ENCODE results near the gene SLC25A36.

The SLC25A36 gene, protein sequence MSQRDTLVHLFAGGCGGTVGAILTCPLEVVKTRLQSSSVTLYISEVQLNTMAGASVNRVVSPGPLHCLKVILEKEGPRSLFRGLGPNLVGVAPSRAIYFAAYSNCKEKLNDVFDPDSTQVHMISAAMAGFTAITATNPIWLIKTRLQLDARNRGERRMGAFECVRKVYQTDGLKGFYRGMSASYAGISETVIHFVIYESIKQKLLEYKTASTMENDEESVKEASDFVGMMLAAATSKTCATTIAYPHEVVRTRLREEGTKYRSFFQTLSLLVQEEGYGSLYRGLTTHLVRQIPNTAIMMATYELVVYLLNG

GRCh38 chr3:140941434-140942220, at the start of gene SLC25A36:
SLC25A36 (plus strand) TSS chr3:140941836; CDS start chr3:140942055, 219 bp downstream.
- peak; percentile 94 for DNase-seq

DNA sequence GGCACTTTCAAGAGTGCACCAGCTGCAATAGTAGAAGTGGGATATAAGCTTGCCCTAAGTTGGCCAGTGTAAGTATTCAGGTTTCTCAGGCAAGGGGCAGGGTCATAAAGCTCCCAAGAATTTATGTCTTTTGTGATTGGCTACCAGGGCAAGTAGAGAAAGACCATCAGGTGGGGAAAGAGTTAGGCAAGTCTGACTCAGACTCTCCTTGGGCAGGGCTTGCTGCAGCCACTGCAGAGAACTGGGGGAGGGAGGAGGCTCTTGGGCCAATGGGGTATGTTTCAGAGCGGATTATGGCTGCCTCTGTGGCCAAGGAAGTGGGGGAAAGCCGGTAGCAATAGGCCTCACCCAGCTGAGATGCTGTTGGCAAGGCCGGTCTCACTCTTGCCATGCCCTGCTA, 44.6 kb upstream of the SLC25A36 start:
- no peak for DNase-seq

DNA sequence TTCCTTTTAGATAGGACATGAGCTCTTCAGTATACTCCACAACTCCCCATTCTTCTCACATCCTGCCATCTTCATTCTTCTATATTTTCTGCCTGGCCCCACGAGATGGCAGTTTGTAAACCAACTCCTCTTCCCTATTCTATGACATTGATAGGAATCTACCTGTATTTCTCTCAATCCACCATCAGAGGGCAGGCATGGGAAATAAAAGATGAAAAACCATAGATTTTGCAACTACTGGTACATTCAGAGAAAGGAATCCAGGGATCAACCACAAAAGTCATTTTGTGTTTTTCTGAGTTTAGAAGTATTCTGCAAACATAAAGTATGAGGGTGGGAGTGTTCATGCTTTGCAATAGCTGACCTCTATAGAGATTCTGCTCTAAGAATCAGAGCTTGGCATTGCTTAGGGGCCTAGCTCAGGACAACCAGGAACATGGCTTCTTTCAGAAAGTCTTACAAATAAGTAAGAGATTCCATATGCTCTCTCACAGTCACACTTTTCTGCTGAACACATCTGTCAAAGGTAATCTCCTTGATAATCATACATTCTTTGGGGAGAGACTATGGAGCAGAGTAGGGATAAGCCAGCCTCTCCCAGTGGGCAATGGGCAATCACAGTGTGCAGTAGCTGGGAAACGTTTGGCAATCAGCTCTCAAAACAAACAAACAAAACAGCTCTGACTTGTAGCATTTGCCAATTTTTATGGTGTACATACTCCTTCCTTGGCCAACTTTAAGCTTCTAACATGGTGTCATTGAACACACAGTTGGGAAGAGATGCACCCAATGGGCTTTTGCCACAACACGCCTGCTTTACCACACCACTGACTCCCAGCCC, 43.1 kb upstream of the SLC25A36 start:
- DNase-seq: no peak

DNA sequence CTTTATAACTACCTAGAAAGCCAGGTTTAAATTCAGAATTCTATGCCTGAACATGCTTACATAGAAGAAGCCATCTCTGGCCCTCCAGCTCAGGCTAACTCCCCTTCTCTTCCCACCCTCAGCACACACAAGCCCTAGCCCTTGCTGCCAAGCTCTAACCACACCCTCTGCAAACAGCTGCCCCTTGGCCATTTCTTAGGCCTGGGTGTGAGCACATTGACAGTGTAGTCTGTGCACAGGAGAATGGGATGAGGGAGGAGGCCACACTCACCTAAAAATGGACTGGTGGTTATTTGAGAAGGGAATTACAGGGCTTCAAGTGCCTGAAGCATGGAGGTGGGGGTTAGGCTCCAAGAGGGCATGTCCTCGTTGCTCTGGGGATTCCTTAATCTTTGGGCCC, 42.3 kb upstream of the SLC25A36 start:
- no peak for DNase-seq

- DNase-seq: no peak
These were observed 38.8 kb upstream of the SLC25A36 start for GRCh38 chr3:140902791-140903190.

- no peak for DNase-seq
These were observed 38.4 kb upstream of the SLC25A36 start for GRCh38 chr3:140903196-140903595.

GRCh38 chr3:140904521-140904920, 37.1 kb upstream of the SLC25A36 start:
- no peak for DNase-seq

GRCh38 chr3:140905559-140905958, 36.1 kb upstream of the SLC25A36 start:
- DNase-seq: no peak

GRCh38 chr3:140906785-140907184, 34.9 kb upstream of the SLC25A36 start:
- no peak for DNase-seq

- DNase-seq: no peak
These were observed 30.8 kb upstream of the SLC25A36 start for GRCh38 chr3:140910860-140911259.

DNA sequence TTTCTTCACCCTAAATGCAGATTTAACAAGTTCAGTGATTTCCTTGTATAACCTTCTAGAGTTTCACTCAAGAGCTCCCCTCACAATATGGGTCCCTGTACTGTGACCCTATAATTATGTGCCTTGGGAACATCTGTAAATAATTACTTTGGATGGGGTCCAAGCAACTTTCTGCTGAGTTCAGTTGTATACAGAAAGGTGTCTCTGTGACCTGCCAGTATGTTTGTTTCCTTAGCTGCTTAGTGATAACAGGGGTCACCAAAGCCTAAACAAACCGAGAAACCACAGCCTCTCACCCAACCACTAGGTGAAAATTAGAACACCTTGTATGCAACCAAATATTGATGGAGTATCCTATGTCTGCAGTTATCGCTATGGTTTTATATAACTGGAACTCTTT, 29.8 kb upstream of the SLC25A36 start:
- no peak for DNase-seq

- no peak for DNase-seq
These were observed 27.9 kb upstream of the SLC25A36 start for GRCh38 chr3:140913728-140914127.

GRCh38 chr3:140914384-140914945, 27.2 kb upstream of the SLC25A36 start:
- no peak for DNase-seq

- DNase-seq: no peak
These were observed 25.0 kb upstream of the SLC25A36 start for GRCh38 chr3:140916603-140917002.

GRCh38 chr3:140917772-140918171, 23.9 kb upstream of the SLC25A36 start:
- no peak for DNase-seq

- DNase-seq: no peak
These were observed 21.6 kb upstream of the SLC25A36 start for GRCh38 chr3:140920029-140920428.

- DNase-seq: no peak
These were observed 19.0 kb upstream of the SLC25A36 start for GRCh38 chr3:140922634-140923033.

DNA sequence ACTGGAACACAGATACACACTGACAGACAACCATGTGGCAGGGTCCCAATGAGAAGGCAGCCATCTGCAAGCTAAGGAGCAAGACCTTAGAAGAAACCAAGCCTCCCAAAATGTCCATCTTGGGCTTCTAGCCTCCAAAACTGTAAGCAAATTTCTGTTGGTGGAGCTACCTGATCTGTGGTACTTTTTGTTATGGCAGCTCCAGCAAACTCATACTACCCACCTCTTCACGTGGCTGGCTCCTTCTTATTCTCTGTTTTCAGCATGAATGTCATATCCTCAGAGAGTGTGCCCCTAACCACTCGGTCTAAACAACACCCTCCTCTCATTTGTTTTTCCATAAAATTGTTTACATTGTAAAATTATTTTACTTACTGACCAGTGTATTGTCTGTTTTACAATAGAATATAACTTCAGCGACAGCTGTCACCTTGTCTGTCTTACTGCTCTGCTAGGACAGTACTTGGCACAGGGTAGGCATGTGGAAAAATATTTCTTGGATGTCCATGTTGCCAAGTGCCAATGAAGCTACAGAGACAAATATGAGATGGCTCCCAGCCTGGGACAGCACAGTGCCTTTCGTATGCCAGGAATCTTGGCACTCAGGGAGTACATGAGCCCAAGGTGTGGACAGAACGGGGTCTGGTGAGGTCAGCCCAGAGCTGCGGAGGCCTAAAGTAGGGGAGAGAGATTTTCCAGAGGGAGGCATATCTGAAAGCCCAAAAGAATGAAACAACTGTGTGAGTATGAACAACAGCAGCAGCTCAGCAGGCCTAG, 17.4 kb upstream of the SLC25A36 start:
- DNase-seq: no peak

- DNase-seq: no peak
These were observed 14.2 kb upstream of the SLC25A36 start for GRCh38 chr3:140927279-140928069.

GRCh38 chr3:140929446-140929845, 12.2 kb upstream of the SLC25A36 start:
- no peak for DNase-seq

GRCh38 chr3:140931016-140931454, 10.6 kb upstream of the SLC25A36 start:
- DNase-seq: no peak
